AG10803 (cell line): ENCODE measurements around the gene MUC20.

Experiments used
- DNase-seq: peaks from one replicate; pipeline ENCODE4 v3.0.0; 2010; ENCODE audit warnings: low read depth
- H3K4me3 ChIP-seq: 2 replicates; pipeline ENCODE4 v1.5.1; 2011; ENCODE audit warnings: mild to moderate bottlenecking, low read length, control low read depth
- CTCF ChIP-seq: conservative IDR thresholded peaks from 2 replicates; pipeline ENCODE4 v1.5.1; 2011; ENCODE audit warnings: mild to moderate bottlenecking, low read length, control low read depth, inconsistent platforms

Gene MUC20

GRCh38 chr3:195750797-195751520 is 30.2 kb downstream of the MUC20 start:
- no peak overlapping the region for H3K4me3 ChIP-seq
- no peak for TF ChIP-seq CTCF
- DNase-seq: no peak

- no peak for DNase-seq
- no peak overlapping the region for H3K4me3 ChIP-seq
- no peak for TF ChIP-seq CTCF
Measured at GRCh38 chr3:195751560-195751959, 30.8 kb downstream of the MUC20 start.

- TF ChIP-seq CTCF: no peak
- no peak overlapping the region for H3K4me3 ChIP-seq
- DNase-seq: no peak
Measured at GRCh38 chr3:195752066-195752465, 31.3 kb downstream of the MUC20 start.

- no peak for DNase-seq
- no peak for TF ChIP-seq CTCF
- H3K4me3 ChIP-seq: no peak overlapping the region
Measured at GRCh38 chr3:195752546-195753331, 32.0 kb downstream of the MUC20 start.

GRCh38 chr3:195753581-195753980 is 32.8 kb downstream of the MUC20 start:
- no peak for DNase-seq
- no peak overlapping the region for H3K4me3 ChIP-seq
- no peak for TF ChIP-seq CTCF

GRCh38 chr3:195754141-195754540 is 33.4 kb downstream of the MUC20 start:
- DNase-seq: no peak
- H3K4me3 ChIP-seq: no peak overlapping the region
- TF ChIP-seq CTCF: no peak

- no peak for TF ChIP-seq CTCF
- no peak for DNase-seq
- H3K4me3 ChIP-seq: no peak overlapping the region
Measured at GRCh38 chr3:195754906-195755305, 34.1 kb downstream of the MUC20 start.
